ENCODE results near the gene TRIM67.

DNA sequence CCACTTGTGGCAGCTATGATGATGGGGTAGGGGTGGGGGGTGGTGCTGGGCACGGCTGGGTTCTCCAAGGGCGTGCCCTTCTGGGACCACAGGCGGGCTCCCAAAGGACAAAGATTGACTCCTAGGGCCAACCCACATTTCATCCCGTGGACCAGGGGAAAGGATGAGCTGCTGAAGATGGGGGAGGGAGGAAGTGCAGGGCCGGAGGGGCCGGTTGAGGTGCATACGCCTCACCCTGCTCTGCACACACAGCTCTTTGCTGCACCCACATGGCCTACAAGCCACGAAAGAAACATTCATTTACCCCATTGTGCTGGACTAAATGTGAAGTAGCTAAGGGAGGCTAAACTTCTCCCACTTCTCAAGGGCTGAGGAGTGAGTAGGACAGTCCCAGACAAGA, 45.0 kb downstream of the TRIM67 start:
- TF ChIP-seq, protein P1, sequence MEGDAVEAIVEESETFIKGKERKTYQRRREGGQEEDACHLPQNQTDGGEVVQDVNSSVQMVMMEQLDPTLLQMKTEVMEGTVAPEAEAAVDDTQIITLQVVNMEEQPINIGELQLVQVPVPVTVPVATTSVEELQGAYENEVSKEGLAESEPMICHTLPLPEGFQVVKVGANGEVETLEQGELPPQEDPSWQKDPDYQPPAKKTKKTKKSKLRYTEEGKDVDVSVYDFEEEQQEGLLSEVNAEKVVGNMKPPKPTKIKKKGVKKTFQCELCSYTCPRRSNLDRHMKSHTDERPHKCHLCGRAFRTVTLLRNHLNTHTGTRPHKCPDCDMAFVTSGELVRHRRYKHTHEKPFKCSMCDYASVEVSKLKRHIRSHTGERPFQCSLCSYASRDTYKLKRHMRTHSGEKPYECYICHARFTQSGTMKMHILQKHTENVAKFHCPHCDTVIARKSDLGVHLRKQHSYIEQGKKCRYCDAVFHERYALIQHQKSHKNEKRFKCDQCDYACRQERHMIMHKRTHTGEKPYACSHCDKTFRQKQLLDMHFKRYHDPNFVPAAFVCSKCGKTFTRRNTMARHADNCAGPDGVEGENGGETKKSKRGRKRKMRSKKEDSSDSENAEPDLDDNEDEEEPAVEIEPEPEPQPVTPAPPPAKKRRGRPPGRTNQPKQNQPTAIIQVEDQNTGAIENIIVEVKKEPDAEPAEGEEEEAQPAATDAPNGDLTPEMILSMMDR (IDR thresholded peaks at IDR 0.05; ENCODE audit: low read length) = no peak
- TF ChIP-seq EZH2 (optimal IDR thresholded peaks at IDR 0.05; ENCODE audit: low read depth, low read length) = no peak
